GM12873 (cell line): ENCODE data around the gene PSMA6.

Source experiments
- CTCF ChIP-seq: IDR thresholded peaks from 2 replicates; pipeline ENCODE4 v1.5.1; 2012; ENCODE audit warnings: low read depth, mild to moderate bottlenecking, moderate library complexity, low read length, control low read depth; ENCODE audit not compliant: insufficient read depth; ENCODE audit errors: missing control alignments

PSMA6 gene

DNA sequence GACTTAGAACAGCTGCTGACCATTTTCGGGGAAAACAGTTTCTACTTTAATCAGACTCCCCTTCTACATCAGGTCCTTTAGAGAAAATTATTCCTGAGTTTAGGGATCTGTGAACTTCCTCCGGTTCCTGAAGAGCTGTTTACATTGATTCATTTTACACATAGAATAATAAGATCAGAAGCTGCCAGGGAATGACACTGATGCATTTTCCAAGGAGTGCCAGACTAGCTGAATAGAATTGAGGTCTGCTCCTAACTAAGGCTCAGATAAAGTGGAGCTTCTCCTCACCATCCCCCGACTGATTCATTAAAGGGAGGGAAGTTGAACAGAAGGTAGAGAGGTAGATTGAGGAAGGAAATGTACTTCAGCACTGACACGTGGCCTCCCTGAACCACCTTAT, 41.9 kb upstream of the PSMA6 start:
- no peak for TF ChIP-seq CTCF

DNA sequence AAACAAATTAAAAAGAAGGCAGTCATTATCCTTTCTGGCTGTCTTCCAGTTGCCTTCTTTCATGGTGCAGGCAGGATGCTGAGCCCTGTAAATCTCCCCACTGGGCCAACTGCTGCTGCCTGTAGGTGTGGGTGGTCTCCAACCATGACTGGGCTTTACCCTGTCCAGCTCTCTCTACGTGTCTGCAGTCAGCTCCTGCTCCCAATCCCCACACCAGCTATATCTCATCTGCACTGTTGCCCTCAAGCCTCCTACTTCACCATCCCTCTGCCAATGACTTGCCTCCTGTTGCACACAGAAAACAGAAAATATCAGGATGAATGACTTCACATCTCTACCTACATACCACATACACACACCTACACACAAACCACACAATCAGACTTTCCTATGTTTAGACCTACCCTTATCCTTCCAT, 39.7 kb upstream of the PSMA6 start:
- TF ChIP-seq CTCF = no peak

DNA sequence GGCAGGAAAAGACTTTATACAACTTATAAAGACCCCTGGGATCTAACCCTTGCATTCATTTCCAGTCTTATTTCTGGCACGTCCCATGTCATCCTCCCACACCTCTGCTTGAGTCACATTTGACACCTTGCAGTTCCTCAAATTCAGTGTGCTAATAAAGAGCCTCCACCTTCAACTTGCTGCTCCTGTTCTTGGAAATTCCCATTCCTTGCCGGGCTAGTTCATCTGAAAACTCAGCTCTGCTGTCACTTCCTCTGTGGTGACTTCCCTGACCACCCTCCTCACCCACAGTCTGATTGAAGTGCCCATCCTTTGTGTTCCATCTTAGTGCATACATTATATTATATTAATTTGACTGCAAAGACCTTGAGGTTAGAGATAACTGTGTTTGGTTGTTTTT, 37.4 kb upstream of the PSMA6 start:
- no peak for TF ChIP-seq CTCF

DNA sequence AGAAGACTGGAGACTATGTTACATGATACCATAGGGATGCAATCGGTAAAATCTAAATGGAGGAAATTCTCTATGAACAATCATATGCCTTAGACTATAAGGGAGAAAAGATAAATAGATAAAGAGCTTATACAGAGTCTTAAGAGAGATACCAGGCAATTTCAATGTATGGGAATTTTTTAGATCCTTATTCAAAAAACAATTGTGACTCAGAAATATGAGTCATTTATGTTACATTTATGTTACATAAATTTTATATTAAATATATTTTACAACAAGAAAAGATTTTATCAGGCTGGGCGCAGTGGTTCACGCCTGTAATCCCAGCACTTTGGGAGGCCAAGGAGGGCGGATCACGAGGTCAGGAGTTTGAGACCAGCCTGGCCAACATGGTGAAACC, 36.5 kb upstream of the PSMA6 start:
- TF ChIP-seq CTCF = no peak

DNA sequence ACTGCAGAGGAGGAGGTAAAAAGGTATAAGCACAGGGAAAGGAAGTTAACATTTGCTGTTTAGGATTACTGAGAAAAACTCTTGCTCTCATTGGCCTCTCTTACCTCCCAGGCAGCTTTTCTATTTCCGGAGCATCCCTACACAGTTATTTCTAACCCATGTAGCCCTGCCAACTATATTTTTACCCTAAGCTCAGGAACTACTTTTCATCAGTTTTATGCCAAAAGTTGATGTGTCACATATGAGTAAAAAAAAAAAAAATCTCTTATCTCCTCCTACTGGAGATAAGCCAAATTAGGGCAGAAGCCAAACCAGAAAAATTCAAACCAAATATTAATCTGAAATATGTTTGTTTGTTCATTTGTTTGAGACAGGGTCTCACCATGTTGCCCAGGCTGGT, 34.4 kb upstream of the PSMA6 start:
- TF ChIP-seq CTCF = no peak

- no peak for TF ChIP-seq CTCF
Observed at GRCh38 chr14:35258420-35258819, 33.8 kb upstream of the PSMA6 start.

DNA sequence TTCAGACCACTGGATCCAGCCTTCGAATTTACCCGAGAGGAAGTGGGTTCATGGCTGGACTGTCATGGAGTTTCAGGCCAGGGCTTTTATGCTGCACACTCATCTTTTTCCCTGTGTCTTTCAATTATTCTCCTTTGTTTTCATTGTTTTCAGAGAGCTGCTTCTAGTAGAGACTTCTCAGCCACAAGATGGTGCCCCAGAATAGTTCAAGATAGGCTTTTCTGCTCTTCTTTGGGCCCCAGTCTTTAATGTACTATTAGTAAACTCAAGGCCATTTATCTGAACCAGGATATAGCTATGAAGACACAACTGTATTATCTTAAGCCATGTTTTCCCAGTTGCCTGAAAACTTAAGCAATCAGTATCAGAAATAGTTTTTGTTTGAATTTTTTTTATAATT, 30.4 kb upstream of the PSMA6 start:
- peak; percentile 15 for TF ChIP-seq CTCF

- TF ChIP-seq CTCF = no peak
Observed at GRCh38 chr14:35262436-35262835, 29.7 kb upstream of the PSMA6 start.
